ENCODE results near the gene PAN3. TPM values are rescaled to one million over a fixed set of nuclear protein-coding genes. Genes with fewer than 3 reads are reported as not detected.

The PAN3 gene
- total RNA-seq, 1 donor from 2014 or later: 18.7 TPM

- TF ChIP-seq, protein P1, sequence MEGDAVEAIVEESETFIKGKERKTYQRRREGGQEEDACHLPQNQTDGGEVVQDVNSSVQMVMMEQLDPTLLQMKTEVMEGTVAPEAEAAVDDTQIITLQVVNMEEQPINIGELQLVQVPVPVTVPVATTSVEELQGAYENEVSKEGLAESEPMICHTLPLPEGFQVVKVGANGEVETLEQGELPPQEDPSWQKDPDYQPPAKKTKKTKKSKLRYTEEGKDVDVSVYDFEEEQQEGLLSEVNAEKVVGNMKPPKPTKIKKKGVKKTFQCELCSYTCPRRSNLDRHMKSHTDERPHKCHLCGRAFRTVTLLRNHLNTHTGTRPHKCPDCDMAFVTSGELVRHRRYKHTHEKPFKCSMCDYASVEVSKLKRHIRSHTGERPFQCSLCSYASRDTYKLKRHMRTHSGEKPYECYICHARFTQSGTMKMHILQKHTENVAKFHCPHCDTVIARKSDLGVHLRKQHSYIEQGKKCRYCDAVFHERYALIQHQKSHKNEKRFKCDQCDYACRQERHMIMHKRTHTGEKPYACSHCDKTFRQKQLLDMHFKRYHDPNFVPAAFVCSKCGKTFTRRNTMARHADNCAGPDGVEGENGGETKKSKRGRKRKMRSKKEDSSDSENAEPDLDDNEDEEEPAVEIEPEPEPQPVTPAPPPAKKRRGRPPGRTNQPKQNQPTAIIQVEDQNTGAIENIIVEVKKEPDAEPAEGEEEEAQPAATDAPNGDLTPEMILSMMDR (IDR thresholded peaks at IDR 0.05): no peak
- no peak for DNase-seq (ENCODE audit: low spot score)
- no peak overlapping the region for H3K27ac Mint-ChIP-seq (ENCODE audit: unreplicated experiment)
- no peaks in the 10 kb centered on the region for H3K27me3 Mint-ChIP-seq (ENCODE audit: low read depth)
- no peak overlapping the region for H3K4me3 Mint-ChIP-seq (ENCODE audit: unreplicated experiment)
- H3K4me1 Mint-ChIP-seq (ENCODE audit: low read depth): no peaks in the 10 kb centered on the region
- H3K9me3 Mint-ChIP-seq (ENCODE audit: low read depth): no peaks in the 10 kb centered on the region
- no peaks in the 10 kb centered on the region for H3K36me3 Mint-ChIP-seq (ENCODE audit: low read depth)
Measured at GRCh38 chr13:28147495-28147894, 9.2 kb downstream of the PAN3 start.

DNA sequence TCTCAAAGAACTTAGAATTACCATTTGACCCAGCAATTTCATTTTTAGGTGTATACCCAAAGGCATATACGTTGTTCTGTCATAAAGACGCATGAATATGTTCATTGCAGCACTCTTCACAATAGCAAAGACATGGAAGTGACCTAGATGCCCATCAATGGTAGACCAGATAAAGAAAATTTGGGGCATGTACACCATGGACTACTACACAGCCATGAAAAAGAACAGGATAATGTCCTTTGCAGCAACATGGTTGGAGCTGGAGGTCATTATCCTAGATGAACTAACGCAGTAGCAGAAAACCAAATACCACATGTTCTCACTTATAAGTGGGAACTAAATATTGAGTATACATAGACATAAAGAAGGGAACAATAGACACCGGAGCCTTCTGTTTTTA lies 20.7 kb downstream of the PAN3 start:
- Mint-ChIP-seq H3K27ac (ENCODE audit: unreplicated experiment) (no peak overlapping the region), H3K4me3 (ENCODE audit: unreplicated experiment) (no peak overlapping the region), H3K9me3 (ENCODE audit: low read depth) (peaks cover 19% of the 10 kb centered on the region), H3K36me3 (ENCODE audit: low read depth) (peaks cover 8% of the 10 kb centered on the region), H3K27me3 (ENCODE audit: low read depth) (no peaks in the 10 kb centered on the region), H3K4me1 (ENCODE audit: low read depth) (peaks cover 7% of the 10 kb centered on the region)
- TF ChIP-seq, protein P1 (IDR thresholded peaks at IDR 0.05): no peak
- DNase-seq (ENCODE audit: low spot score): no peak

- peaks cover 8% of the 10 kb centered on the region for H3K36me3 Mint-ChIP-seq (ENCODE audit: low read depth)
- peaks cover 7% of the 10 kb centered on the region for H3K4me1 Mint-ChIP-seq (ENCODE audit: low read depth)
- TF ChIP-seq, protein P1 (IDR thresholded peaks at IDR 0.05): no peak
- H3K9me3 Mint-ChIP-seq (ENCODE audit: low read depth): peaks cover 15% of the 10 kb centered on the region
- no peak overlapping the region for H3K27ac Mint-ChIP-seq (ENCODE audit: unreplicated experiment)
- H3K27me3 Mint-ChIP-seq (ENCODE audit: low read depth): no peaks in the 10 kb centered on the region
- H3K4me3 Mint-ChIP-seq (ENCODE audit: unreplicated experiment): no peak overlapping the region
- DNase-seq (ENCODE audit: low spot score): no peak
Measured at GRCh38 chr13:28161370-28161769, 23.0 kb downstream of the PAN3 start.

DNA sequence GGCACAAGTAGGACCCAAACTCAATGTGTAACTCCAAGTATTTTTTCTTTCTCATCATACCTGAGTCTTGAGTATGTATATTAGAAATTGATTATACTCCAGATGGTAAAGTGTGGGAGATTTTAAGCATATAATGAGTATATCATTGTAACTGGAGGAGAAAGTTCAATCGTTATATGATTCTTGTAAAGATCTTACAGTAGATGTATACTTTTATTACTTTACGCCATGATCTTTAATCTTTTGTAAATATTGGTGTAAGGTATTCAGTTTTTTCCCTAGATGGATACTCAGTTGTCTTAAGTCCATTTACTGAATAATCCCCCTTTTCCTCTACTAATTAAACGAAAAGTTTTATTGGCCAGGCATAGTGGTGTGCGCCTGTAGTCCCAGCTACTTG lies 25.2 kb downstream of the PAN3 start:
- Mint-ChIP-seq H3K27me3 (ENCODE audit: low read depth) (no peaks in the 10 kb centered on the region), H3K27ac (ENCODE audit: unreplicated experiment) (no peak overlapping the region), H3K36me3 (ENCODE audit: low read depth) (no peaks in the 10 kb centered on the region), H3K9me3 (ENCODE audit: low read depth) (no peaks in the 10 kb centered on the region), H3K4me1 (ENCODE audit: low read depth) (peaks cover 7% of the 10 kb centered on the region), H3K4me3 (ENCODE audit: unreplicated experiment) (no peak overlapping the region)
- TF ChIP-seq, protein P1 (IDR thresholded peaks at IDR 0.05): no peak
- DNase-seq (ENCODE audit: low spot score): no peak

GRCh38 chr13:28166257-28166656 lies 27.9 kb downstream of the PAN3 start:
- no peaks in the 10 kb centered on the region for H3K9me3 Mint-ChIP-seq (ENCODE audit: low read depth)

More at GRCh38 chr13:28166257-28166656, 27.9 kb downstream of the PAN3 start:
- Mint-ChIP-seq H3K27me3 (ENCODE audit: low read depth) (no peaks in the 10 kb centered on the region), H3K36me3 (ENCODE audit: low read depth) (no peaks in the 10 kb centered on the region), H3K4me3 (ENCODE audit: unreplicated experiment) (no peak overlapping the region), H3K4me1 (ENCODE audit: low read depth) (peaks cover 5% of the 10 kb centered on the region), H3K27ac (ENCODE audit: unreplicated experiment) (no peak overlapping the region)
- no peak for DNase-seq (ENCODE audit: low spot score)
- TF ChIP-seq, protein P1 (IDR thresholded peaks at IDR 0.05): no peak

All from chondrocyte (in vitro differentiated cells).